HG02884 (cell line): ENCODE results near the gene MINAR1.

Source experiments
- ATAC-seq: cut with Tn5 transposase; IDR thresholded peaks from one replicate; pipeline ENCODE4 v1.9.1; 2021; ENCODE audit warnings: mild to moderate bottlenecking, moderate library complexity; ENCODE audit not compliant: unreplicated experiment

The MINAR1 gene

GRCh38 chr15:79463043-79463780, 31.1 kb downstream of the MINAR1 start:
- ATAC-seq, result no peak

DNA sequence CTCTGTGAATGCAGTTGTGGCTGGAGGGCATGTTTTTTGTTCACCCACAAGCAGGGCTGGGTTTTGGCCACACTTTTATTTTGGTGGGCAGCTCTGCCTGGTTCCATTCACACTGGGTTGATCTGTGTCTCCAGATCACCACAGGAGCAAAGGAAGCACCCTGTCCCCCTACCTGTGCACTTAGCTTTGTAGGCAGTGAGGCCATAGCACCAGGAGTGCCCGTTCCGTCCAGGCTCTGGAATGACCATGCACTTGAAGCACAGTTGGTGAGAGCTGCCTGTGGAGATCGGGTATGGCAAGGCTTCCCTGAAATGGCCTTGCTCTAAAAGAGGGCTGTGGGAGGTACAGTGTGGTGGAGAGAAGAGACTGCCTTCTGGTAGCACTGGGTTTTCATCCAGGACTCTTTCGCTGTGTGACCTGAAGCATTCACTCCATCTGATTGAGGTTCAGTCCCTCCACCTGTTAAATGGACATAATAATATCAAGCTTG, 31.7 kb downstream of the MINAR1 start:
- no peak for ATAC-seq

GRCh38 chr15:79466488-79466887, 34.4 kb downstream of the MINAR1 start:
- no peak for ATAC-seq

DNA sequence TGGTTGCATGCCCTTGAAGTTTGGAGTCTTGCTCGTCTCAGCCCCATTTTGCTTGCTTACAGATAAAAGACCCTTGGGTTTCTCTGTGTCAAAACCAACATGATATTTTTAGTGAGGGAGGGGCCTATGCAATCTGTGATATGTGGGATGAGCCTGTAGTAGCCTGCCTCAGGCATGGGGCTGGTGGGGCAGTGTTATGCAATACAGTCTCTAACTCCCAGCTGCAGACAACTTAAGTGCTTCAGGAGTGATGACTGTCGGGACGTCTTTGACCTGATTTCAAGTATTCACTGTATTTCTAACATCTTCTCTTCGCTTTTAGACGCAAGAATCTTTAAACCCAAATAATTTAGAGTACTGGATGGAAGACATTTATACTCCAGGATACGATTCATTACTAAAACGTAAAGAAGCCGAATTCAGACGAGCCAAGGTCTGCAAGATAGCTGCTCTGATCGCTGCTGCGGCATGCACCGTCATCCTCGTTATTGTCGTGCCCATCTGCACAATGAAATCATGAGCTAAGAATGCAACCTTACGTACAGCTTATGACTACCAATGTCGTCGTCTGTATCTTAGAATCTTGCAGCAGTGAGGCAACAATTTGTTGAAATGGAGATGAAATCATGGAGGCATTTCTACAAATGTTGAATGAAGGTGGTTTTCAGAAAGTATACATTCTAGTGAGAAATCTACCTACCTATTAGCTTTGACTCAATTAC, 35.9 kb downstream of the MINAR1 start:
- ATAC-seq, result no peak

GRCh38 chr15:79472446-79472845, 40.3 kb downstream of the MINAR1 start:
- no peak for ATAC-seq

DNA sequence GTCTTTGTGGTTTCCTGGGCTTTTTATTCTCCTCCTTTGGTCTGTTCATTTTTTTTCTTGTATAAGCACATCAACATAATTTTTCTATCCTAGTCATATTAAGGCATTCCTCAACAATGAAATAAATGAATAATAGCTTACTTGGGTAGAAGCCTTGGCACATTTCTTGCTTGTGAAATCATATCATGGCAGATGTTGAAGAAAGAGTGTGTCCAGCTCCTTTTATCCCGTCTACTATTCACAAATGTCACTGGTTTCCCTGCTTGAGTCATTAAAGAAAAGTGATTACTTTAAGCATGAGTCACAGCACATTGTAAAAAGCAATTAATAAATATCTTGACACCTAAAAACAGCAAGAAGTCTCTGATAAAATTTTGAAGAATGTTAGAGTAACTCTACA, 42.1 kb downstream of the MINAR1 start:
- no peak for ATAC-seq

DNA sequence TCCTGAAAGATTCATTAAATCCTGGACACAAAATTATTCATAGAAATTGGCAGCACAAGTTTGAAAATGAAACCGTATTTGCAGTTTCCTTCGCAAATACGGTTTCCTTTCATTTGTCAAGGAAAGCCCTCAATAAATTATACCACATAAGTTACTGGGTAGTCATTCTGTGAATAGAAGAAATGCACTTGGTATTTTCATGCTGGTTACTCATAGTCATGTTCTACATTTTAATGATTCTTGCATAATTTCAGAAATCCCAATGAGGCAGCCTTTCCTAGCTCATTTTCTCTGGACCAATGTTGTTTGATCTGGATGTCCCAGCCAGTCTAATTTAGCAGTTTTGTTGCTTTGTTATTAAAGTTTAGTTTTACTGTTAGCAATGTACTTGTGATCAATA, 43.2 kb downstream of the MINAR1 start:
- ATAC-seq, result no peak

GRCh38 chr15:79478108-79478507, 46.0 kb downstream of the MINAR1 start:
- ATAC-seq, result no peak

GRCh38 chr15:79479616-79480015, 47.5 kb downstream of the MINAR1 start:
- no peak for ATAC-seq

DNA sequence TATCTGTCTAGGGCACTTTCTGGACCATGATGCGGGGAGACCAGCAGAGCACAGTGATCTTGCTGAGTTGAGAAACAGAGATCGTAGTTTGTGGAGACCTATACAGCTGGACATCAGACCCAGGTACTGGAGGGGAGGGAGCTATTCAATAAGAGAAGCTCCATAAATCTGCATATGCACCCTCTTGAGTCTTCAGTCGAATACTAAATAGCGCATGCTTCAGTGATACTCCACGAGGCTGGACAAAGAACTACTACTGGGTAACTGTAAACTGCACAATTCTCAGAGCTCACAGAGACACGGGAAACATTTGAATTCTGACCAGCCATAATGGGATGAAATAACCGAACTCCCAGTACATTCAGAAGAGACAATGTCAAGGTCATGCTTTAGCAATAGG, 49.7 kb downstream of the MINAR1 start:
- no peak for ATAC-seq
